Mesodermal cell (in vitro differentiated cells): ENCODE data around the gene ANKRD61.

Experiments used
- H3K27ac ChIP-seq: 2 replicates; pipeline ENCODE4 v1.7.0; 2013; ENCODE audit warnings: mild to moderate bottlenecking, low read depth, low read length, moderate library complexity; ENCODE audit not compliant: severe bottlenecking
- H3K36me3 ChIP-seq: 2 replicates; pipeline ENCODE4 v1.7.1; 2013; ENCODE audit warnings: mild to moderate bottlenecking, low read length, moderate library complexity; ENCODE audit not compliant: control insufficient read depth, insufficient read depth
- H3K4me1 ChIP-seq: one replicate; pipeline ENCODE4 v1.7.1; 2013; ENCODE audit warnings: mild to moderate bottlenecking, low read length; ENCODE audit not compliant: insufficient read depth, control insufficient read depth, poor library complexity, severe bottlenecking
- H3K4me3 ChIP-seq: 2 replicates; pipeline ENCODE4 v1.7.0; 2013; ENCODE audit warnings: low read length, control low read depth, mild to moderate bottlenecking; ENCODE audit not compliant: insufficient read depth, poor library complexity, severe bottlenecking; ENCODE audit errors: extremely low read depth
- H3K9me3 ChIP-seq: 2 replicates; pipeline ENCODE4 v1.7.1; 2013; ENCODE audit warnings: mild to moderate bottlenecking, low read length, moderate library complexity; ENCODE audit not compliant: control insufficient read depth
- WGBS, 2 experiments: methylation state at CpG; one replicate each; pipeline ENCODE4 v1.1.5; 2013; ENCODE audit warnings: missing lambda C conversion rate in 2 of 2; ENCODE audit not compliant: insufficient coverage in 2 of 2; 5-methylcytosine and 5-hydroxymethylcytosine counted together

Gene ANKRD61

GRCh38 chr7:6015917-6016652 is 15.1 kb upstream of the ANKRD61 start:
- H3K27ac ChIP-seq, result peak overlapping the region; percentile 26
- no peaks in the 10 kb centered on the region for H3K9me3 ChIP-seq
- 97 to 98% methylated on average over 6 to 7 of the region's 8 CpGs for WGBS, 2 experiments
- H3K36me3 ChIP-seq, result peaks cover 89% of the 10 kb centered on the region
- no peaks in the 10 kb centered on the region for H3K4me1 ChIP-seq
- no peak overlapping the region for H3K4me3 ChIP-seq

- Histone ChIP-seq H3K4me3 (no peak overlapping the region), H3K36me3 (peaks cover 90% of the 10 kb centered on the region), H3K27ac (peak overlapping the region; percentile 26), H3K4me1 (no peaks in the 10 kb centered on the region), H3K9me3 (no peaks in the 10 kb centered on the region)
- 95% methylated on average over 6 to 8 of the region's 8 CpGs for WGBS, 2 experiments
These were observed 14.6 kb upstream of the ANKRD61 start for GRCh38 chr7:6016653-6016966.

GRCh38 chr7:6020371-6021286 is 10.5 kb upstream of the ANKRD61 start:
- no peaks in the 10 kb centered on the region for H3K4me1 ChIP-seq
- H3K9me3 ChIP-seq, result no peaks in the 10 kb centered on the region
- H3K4me3 ChIP-seq, result no peak overlapping the region
- WGBS, 2 experiments, result 94 to 96% methylated on average over 6 to 7 of the region's 11 CpGs
- H3K36me3 ChIP-seq, result peaks cover 98% of the 10 kb centered on the region
- H3K27ac ChIP-seq, result no peak overlapping the region

- Histone ChIP-seq H3K36me3 (peaks cover 98% of the 10 kb centered on the region), H3K4me1 (no peaks in the 10 kb centered on the region), H3K4me3 (no peak overlapping the region), H3K27ac (no peak overlapping the region), H3K9me3 (no peaks in the 10 kb centered on the region)
- no CpG with 5 or more reads among the region's 3 CpGs for WGBS, 2 experiments
These were observed 8.5 kb upstream of the ANKRD61 start for GRCh38 chr7:6022707-6023106.

GRCh38 chr7:6023974-6024435 is 7.2 kb upstream of the ANKRD61 start:
- 94 to 99% methylated on average over 7 of the region's 7 CpGs for WGBS, 2 experiments
- peaks cover 98% of the 10 kb centered on the region for H3K36me3 ChIP-seq
- no peak overlapping the region for H3K4me3 ChIP-seq
- H3K4me1 ChIP-seq, result no peaks in the 10 kb centered on the region
- H3K9me3 ChIP-seq, result no peaks in the 10 kb centered on the region
- no peak overlapping the region for H3K27ac ChIP-seq

GRCh38 chr7:6026011-6026819 is 5.0 kb upstream of the ANKRD61 start:
- peaks cover 91% of the 10 kb centered on the region for H3K36me3 ChIP-seq
- WGBS, 2 experiments, result 91 to 96% methylated on average over 15 to 22 of the region's 22 CpGs

GRCh38 chr7:6026820-6027311 is 4.3 kb upstream of the ANKRD61 start:
- H3K27ac ChIP-seq, result no peak overlapping the region
- H3K9me3 ChIP-seq, result no peaks in the 10 kb centered on the region
- WGBS, 2 experiments, result 96 to 98% methylated on average over 8 to 12 of the region's 12 CpGs
- peaks cover 89% of the 10 kb centered on the region for H3K36me3 ChIP-seq
- no peaks in the 10 kb centered on the region for H3K4me1 ChIP-seq
- H3K4me3 ChIP-seq, result no peak overlapping the region

More at GRCh38 chr7:6026011-6026819, 5.0 kb upstream of the ANKRD61 start:
- Histone ChIP-seq H3K4me3 (no peak overlapping the region), H3K4me1 (no peaks in the 10 kb centered on the region), H3K9me3 (no peaks in the 10 kb centered on the region), H3K27ac (no peak overlapping the region)

- H3K4me1 ChIP-seq, result no peaks in the 10 kb centered on the region
- H3K27ac ChIP-seq, result no peak overlapping the region
These were observed 3.3 kb upstream of the ANKRD61 start for GRCh38 chr7:6027806-6028365.

GRCh38 chr7:6028563-6028962 is 2.6 kb upstream of the ANKRD61 start:
- WGBS, 2 experiments, result 100% methylated on average over 3 of the region's 5 CpGs; no CpG with 5 or more reads in 1 of the 2 experiments
- Histone ChIP-seq H3K9me3 (no peaks in the 10 kb centered on the region), H3K4me3 (no peak overlapping the region), H3K27ac (no peak overlapping the region), H3K36me3 (peaks cover 88% of the 10 kb centered on the region), H3K4me1 (no peaks in the 10 kb centered on the region)

More at GRCh38 chr7:6027806-6028365, 3.3 kb upstream of the ANKRD61 start:
- Histone ChIP-seq H3K9me3 (no peaks in the 10 kb centered on the region), H3K4me3 (no peak overlapping the region), H3K36me3 (peaks cover 88% of the 10 kb centered on the region)
- whole genome bisulfite sequencing, 2 experiments, result 100% methylated on average over 1 of the region's 1 CpG

GRCh38 chr7:6031567-6031966 is 391 bp downstream of the ANKRD61 start:
- H3K4me3 ChIP-seq, result no peak overlapping the region
- whole genome bisulfite sequencing, 2 experiments, result 100% methylated on average over 1 of the region's 3 CpGs; no CpG with 5 or more reads in 1 of the 2 experiments
- H3K27ac ChIP-seq, result no peak overlapping the region
- no peaks in the 10 kb centered on the region for H3K4me1 ChIP-seq
- H3K36me3 ChIP-seq, result peaks cover 85% of the 10 kb centered on the region
- no peaks in the 10 kb centered on the region for H3K9me3 ChIP-seq
